GM18520 (cell line): ENCODE data around the gene CDC14C.
"Not testable (repeated sequence)": the region's sequence is repeated elsewhere in the genome, so short reads cannot be mapped to it uniquely, and the experiment has no call there.

Source experiments
- ATAC-seq: cut with Tn5 transposase; IDR thresholded peaks from one replicate; pipeline ENCODE4 v1.9.1; 2021; ENCODE audit not compliant: unreplicated experiment

Gene CDC14C

DNA sequence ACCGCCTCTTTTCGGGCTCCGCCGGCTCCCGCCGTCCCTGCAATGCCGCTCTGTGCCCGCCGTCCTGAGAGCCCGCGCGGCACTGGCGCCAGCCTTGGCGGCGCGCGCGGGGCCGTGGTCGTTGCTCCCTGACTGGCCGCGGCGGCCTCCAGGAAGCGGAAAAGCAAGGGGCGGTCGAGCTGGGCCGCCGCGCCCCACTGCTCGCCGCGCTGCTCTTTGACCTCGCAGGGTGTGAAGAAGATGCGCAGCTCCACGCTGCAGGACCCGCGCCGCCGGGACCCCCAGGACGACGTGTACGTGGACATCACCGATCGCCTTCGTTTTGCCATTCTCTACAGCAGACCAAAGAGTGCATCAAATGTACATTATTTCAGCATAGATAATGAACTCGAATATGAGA, at the start of gene CDC14C:
TSS of gene CDC14C (plus strand) at position 115 of the 400 bp plus-strand sequence. CDS start at position 241, 126 bp downstream.
- no peak for ATAC-seq

DNA sequence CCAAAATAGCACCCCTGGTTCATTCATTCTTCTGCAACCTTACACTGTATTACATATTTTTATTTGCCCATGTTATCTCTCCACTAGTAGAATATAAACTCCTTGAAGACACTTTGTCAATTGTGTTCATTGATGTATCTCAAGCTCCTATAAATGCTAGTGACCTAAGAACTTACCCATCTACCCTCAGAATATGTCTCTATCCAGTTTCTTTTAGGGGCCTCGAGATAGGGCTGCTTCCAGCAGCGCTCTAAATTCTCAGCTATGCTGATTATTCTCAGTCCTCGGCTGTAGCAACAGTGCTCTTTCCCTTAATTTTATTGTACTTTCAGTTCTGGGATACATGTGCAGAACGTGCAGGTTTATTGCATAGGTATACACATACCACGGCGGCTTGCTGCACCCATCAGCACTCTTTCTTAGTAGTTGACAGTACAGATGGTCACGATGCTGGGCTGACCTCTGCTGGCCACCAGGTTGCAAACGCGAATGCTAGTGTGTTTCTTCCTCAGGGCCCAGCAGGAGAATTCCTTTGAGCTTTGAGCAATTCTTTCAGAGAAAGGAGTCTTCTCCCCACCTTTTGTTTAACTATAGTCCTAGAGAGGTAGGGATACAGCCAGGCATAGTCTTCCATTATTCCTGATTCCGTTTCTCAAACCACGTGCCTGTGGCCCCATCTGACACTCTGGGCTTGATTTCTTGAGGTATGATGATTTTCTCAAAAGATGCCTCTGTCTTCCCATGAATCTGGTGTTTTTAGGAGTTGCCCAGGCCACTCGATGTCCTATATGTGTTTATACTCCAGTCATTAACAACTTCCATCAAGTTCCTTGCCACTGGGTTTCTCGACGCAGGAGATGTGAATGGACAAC, 49.1 kb upstream of the CDC14C start:
- no peak for ATAC-seq

DNA sequence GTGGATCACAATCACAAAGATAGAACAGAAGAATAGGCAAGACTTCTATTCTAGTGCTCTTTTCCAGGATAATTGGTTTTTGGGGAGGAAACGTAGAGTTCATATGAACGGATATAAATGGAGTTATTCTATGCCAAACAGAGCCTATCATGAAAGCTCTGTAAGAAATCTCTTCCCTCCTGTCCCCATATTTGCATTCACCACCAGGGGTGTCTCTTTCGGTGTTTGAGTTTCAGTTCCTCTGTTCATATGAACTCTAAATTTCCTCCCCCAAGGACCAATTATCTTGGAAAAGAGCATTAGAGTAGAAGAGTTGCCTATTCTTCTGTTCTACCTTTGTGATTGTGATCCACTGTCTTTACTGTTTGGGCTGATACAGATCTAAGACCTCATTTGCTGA, 48.3 kb upstream of the CDC14C start:
- no peak for ATAC-seq

DNA sequence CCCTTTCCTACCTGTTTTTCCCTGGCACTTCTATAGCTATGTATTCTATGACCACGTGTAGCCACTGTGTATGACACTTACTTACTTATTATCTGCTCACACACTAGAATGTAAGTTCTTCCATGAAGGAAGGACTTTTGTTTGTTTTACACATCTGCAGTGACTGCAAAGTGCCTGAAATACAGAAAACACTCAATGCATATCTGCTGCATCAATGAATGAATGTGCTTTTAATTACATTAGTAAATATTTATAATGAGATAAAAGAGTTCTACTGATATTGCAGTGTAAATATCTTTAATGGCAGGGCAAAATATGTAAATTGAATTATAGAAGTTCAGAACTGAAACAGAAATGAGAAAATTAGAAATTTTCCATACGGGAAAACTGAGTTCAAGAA, 43.5 kb upstream of the CDC14C start:
- no peak for ATAC-seq

DNA sequence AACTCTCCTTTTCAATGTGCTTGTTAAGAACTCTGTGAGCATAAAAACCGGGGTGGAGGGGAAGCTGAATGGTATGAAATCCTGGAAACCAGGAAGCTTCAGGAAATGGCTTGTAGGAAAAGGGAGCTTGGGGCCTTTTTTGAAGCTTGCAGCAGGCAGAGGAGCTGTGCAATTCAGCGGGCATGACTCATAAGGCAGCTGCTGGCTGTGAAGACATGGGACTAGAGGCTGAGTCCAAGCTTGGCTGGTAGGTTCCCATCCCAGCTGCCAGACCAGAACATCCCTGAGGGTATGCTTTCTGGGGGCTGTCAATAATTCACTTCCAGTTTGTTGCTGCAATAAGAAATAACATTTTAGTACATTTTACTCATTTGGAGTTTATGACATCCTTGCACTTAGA, 36.8 kb upstream of the CDC14C start:
- ATAC-seq, result no peak

DNA sequence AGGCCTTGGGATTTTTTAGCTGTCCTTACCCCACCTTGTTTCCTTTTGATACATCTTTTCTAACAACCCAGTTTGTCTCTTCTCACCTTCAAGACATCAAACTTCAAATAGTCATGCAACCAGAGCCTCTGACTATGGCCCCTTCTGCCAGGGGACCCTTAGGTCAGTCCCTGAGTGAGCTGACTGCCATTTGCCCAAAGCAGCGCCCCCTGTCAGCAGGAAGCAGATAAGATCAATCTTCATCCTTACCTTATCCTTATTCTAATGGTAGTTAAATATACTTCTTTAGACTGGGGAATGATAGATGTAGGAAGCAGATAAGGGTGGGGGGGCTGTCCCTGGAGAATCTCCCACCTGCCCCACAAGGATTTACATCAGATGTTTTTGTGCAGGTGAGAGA, 29.8 kb upstream of the CDC14C start:
- ATAC-seq, result no peak

DNA sequence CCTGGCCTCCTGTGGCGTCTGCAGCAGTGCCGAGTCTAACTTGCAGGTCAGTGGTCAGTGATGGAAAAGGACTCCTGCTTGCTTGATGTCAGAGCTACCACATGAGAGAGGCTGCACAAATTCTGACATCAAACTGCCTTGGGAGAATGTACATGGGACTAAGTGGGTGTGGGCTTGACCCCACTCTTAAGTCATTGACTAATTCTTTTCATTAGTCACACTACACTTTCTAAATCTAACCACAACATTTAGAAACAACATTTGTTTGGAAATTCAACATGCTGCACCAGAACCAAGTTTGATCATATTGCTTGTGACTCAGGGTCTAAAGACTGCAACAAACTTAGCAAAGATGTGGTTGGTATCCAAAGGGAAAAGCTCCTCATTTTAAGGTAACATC, 24.4 kb upstream of the CDC14C start:
- ATAC-seq, result no peak

DNA sequence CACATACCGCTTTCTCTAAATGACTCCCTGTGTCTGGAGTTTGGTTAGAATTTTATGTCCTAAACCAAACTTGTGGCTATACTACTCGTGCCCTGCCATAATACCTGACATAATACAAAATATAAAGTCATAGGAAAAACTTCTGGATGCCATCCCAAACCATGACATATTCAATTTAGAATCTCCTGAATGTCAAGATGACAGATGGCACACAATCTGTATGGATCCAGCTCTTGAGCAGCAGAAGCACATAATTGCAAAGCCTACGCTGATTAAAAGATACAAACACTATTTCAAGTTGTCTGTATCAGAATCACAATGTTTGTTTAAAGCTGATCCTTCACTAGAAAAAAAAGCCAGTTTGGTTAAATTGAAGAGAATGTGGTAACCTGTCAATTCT, 22.4 kb upstream of the CDC14C start:
- ATAC-seq, result no peak

- ATAC-seq, result no peak
Measured at GRCh38 chr7:48904975-48905374, 19.4 kb upstream of the CDC14C start.

GRCh38 chr7:48905686-48906085, 18.7 kb upstream of the CDC14C start:
- not testable (repeated sequence) for ATAC-seq

DNA sequence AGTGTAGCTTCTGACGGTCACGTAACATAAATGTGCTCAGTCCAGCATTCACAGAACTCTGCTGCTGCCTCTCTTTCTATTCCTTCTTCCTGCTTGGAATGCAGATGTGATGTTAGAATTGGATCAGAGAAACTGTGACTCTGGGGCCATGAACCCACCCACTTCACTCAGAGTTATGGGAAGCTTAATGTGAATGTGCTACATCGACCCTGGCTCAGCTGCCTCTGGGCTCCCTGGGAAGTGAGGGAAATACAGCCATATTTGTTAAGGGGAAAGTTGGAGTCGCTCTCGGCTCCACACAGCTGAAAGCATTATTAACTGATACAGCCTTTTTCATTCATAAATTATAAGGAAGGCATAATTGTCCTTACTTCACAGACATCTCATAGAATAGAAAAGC, 14.5 kb upstream of the CDC14C start:
- ATAC-seq, result not testable (repeated sequence)

- no peak for ATAC-seq
Measured at GRCh38 chr7:48931481-48931880, 7.1 kb downstream of the CDC14C start.

- no peak for ATAC-seq
Measured at GRCh38 chr7:48932126-48932910, 8.0 kb downstream of the CDC14C start.

- no peak for ATAC-seq
Measured at GRCh38 chr7:48933549-48934085, 9.3 kb downstream of the CDC14C start.

DNA sequence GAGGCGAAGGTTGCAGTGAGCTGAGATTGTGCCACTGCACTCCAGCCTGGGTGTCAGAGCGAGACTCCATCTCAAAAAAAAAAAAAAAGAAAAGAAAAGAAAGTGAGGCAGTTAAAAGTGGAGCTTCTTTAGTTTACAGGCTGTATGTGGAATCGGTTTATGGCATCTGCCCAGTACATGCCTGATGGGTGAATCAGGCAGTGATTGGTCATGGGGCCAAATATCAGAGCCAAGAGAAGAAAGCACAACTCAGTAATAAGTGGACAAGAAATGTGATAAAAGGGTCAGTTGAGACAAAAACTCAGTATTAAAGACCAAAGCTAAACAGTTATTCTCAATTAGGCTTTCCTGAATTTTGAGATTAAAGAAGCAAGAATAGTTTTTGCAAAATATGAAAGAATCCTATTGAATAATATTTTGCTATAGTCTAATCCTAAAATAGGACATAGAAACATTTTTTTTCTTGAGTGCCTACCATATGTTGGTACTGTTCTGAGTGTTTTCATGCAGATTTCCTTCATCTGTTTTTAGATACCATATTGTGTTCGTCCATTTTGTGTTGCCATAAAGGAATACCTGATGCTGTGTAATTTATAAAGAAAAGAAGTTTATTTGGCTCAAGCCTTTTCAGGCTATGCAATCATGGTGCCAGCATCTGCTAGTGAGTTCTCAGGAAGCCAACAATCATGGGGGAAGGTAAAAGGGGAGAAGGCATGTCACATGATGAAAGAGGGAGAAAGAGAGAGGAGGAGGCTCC, 14.4 kb downstream of the CDC14C start:
- no peak for ATAC-seq

DNA sequence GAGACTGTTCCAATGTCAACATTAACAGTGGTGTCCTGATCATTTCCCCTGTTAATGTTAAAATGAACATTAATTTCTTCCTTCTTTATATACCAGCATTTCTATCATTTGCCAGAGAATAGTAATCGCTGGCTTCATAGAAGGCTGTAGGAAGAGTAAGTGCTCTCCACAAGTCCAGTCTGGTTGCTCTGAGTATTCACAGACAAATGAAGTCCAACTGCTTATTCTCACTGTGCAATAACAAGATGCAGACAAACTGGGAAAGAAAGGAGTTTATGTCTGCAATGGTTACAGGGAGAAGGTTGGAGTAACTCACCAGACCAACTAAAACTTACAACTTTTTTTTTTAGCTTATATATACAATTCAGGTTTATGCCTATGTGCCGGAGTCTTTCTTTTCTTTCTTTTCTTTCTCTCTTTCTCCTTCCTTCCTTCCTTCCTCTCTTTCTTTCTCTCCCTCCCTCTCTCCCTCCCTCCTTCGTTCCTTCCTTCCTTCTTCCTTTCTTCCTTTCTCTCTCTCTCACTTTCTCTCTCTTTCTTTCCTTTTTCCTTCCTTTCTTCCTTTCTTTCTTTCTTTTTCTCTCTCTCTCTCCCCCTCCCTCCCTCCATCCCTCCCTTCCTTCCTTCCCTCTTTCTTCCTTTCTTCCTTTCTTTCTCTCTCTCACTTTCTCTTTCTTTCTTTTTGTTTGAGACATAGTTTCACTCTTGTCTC, 19.1 kb downstream of the CDC14C start:
- no peak for ATAC-seq

GRCh38 chr7:48955916-48956315, 31.6 kb downstream of the CDC14C start:
- ATAC-seq, result no peak

GRCh38 chr7:48959676-48960075, 35.3 kb downstream of the CDC14C start:
- no peak for ATAC-seq

- ATAC-seq, result no peak
Measured at GRCh38 chr7:48962821-48963505, 38.6 kb downstream of the CDC14C start.

GRCh38 chr7:48964074-48964473, 39.7 kb downstream of the CDC14C start:
- no peak for ATAC-seq
